GM13976 (cell line): ENCODE measurements around the gene RAMACL.

ENCODE experiments used
- DNase-seq: peaks from one replicate; pipeline ENCODE4 v3.0.0; 2012; ENCODE audit warnings: low spot score
- in situ Hi-C: fragments of 300-500 bp; cut with MboI; formaldehyde crosslinking; loops from one replicate; pipeline ENCODE4 v1.12.0; 2022; ENCODE audit warnings: low sequenced_read_pairs, mixed read lengths, inconsistent platforms; ENCODE audit not compliant: unreplicated experiment
- TF ChIP-seq, protein P1 (sequence below): IDR thresholded peaks from 2 replicates; pipeline ENCODE4 v1.5.1; 2012; ENCODE audit warnings: borderline replicate concordance, mild to moderate bottlenecking; ENCODE audit not compliant: insufficient read depth; ENCODE audit errors: extremely low read depth, missing control alignments, control extremely low read depth

Gene RAMACL

GRCh38 chr6:166624275-166624674 lies 37.8 kb upstream of the RAMACL start:
- TF ChIP-seq, protein P1, sequence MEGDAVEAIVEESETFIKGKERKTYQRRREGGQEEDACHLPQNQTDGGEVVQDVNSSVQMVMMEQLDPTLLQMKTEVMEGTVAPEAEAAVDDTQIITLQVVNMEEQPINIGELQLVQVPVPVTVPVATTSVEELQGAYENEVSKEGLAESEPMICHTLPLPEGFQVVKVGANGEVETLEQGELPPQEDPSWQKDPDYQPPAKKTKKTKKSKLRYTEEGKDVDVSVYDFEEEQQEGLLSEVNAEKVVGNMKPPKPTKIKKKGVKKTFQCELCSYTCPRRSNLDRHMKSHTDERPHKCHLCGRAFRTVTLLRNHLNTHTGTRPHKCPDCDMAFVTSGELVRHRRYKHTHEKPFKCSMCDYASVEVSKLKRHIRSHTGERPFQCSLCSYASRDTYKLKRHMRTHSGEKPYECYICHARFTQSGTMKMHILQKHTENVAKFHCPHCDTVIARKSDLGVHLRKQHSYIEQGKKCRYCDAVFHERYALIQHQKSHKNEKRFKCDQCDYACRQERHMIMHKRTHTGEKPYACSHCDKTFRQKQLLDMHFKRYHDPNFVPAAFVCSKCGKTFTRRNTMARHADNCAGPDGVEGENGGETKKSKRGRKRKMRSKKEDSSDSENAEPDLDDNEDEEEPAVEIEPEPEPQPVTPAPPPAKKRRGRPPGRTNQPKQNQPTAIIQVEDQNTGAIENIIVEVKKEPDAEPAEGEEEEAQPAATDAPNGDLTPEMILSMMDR = no peak
- no peak for DNase-seq
- in situ Hi-C loops = no loop called here

DNA sequence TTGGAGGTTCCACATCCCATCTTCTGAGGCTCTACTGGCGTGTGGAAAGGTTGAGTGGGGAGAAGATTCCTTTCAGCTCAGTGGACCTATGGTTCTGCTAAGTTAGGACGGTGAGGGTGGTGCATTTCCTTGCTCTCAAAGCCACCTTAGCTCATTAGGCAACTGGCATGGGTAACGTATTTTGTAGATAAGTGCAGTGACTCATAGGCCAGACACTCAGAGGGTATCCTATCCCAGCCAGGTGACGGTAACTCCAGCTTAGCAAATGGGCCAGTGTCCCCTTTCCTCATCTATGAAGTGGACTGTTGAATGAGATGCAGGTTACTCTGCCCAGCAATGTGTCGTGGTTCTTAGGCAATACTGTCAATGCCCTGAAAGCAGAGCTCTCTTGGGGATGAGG lies 36.8 kb upstream of the RAMACL start:
- in situ Hi-C loops = no loop called here
- no peak for DNase-seq
- TF ChIP-seq, protein P1 = no peak

DNA sequence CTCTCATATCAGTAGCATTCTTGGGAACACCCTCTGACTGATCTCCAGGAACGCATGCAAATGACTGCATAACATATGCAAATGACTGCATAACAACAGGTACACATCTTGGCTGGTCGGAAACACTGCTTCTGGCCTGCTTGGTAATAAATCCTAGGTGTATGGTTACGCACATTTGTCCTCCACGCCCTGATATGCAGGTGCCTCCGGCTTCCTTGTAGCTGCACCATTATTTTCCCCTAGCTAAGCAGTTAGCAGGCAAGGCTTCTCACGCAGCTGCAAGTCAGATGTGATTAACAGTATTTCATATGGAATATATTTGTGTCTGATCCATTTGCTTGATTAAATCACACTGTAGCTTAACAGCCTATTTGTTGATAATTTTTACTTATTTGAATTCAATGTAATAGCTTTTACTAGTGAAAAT lies 34.6 kb upstream of the RAMACL start:
- DNase-seq = no peak
- TF ChIP-seq, protein P1 = no peak
- in situ Hi-C loops = no loop called here

DNA sequence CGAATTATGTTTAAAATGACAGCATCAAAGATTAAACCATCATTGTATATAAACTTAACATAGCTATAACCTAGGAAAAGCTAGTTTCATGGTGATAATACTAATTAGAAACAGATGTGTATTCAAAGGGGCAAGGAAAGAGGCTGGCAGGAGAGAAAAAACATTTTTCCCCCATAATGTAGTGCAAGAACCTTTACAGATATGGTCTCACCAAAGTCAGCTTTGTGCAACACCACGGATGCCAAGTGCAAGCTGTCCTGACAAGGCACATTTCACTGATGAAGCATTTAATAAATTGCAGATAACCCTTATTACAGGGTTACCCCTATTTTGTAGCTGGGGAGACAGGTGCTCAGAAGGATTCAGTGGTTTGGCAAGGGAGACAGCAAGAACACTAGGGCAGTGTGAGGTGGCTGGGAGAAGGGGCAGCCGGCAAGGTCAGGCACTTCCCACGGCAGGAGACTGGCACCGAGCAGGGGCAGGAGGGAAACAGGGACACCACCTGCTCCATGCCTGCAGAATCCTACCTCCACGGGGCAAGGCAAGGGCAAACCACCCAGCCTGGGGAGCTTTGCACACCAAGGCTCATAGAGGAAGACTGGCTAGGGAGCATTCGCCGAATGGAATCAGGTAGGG lies 34.1 kb upstream of the RAMACL start:
- TF ChIP-seq, protein P1 = no peak

DNA sequence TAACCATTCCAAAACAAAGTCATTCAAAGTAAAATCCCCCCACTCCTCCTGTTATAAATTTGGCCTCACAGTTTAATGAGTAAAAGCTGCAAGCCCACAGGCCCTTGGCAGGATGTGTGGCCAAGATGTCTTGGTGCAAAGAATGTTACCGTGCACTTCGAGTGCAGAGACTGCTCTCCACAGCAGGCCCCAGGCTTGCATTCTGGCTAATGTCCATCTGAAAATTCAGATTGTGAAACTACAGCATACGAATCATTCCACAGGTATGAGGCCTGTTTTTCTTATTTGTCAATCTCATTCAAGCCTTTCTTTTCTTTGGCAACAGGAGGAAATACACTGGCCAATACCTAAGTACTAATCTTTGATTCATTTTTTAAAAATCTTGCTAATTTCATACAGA lies 33.4 kb upstream of the RAMACL start:
- TF ChIP-seq, protein P1 = no peak
- DNase-seq = no peak

More for the DNA sequence above, 34.1 kb upstream of the RAMACL start:
- no peak for DNase-seq
- in situ Hi-C loops = no loop called here

GRCh38 chr6:166618866-166619761 lies 32.6 kb upstream of the RAMACL start:
- no peak for DNase-seq
- in situ Hi-C loops = no loop called here
- TF ChIP-seq, protein P1 = no peak

More for the DNA sequence above, 33.4 kb upstream of the RAMACL start:
- in situ Hi-C loops = no loop called here
